Measurements from ENCODE around the gene DMRT3.

The DMRT3 gene

GRCh38 chr9:1014640-1015039, 38.2 kb downstream of the DMRT3 start:
- H3K4me3 ChIP-seq (replicated peaks; ENCODE audit: insufficient read depth, low read length) = no peak overlapping the region
- TF ChIP-seq REST (IDR thresholded peaks at IDR 0.05; ENCODE audit: insufficient replicate concordance, low read depth) (no peak), GABPA (IDR thresholded peaks at IDR 0.05; ENCODE audit: low read depth) (no peak), SPI1 (IDR thresholded peaks at IDR 0.05; ENCODE audit: borderline replicate concordance, low read depth) (no peak), POLR2AphosphoS5 (IDR thresholded peaks at IDR 0.05; ENCODE audit: low read depth) (no peak), CTCF (IDR thresholded peaks at IDR 0.05; ENCODE audit: insufficient read depth, low read length) (no peak)
- no peaks in the 10 kb centered on the region for H3K27me3 ChIP-seq (ENCODE audit: insufficient read depth, poor library complexity, severe bottlenecking)
- no peak for DNase-seq (ENCODE audit: low read depth in 1 of 2, low spot score in 1 of 2)
- no peak overlapping the region for H3K27ac ChIP-seq (replicated peaks)

GRCh38 chr9:1018121-1018520, 41.7 kb downstream of the DMRT3 start:
- peak in 1 of 2 experiments; percentile 33 for DNase-seq (ENCODE audit: low read depth in 1 of 2, low spot score in 1 of 2)
- TF ChIP-seq SPI1 (IDR thresholded peaks at IDR 0.05; ENCODE audit: borderline replicate concordance, low read depth) (no peak), REST (IDR thresholded peaks at IDR 0.05; ENCODE audit: insufficient replicate concordance, low read depth) (no peak), CTCF (IDR thresholded peaks at IDR 0.05; ENCODE audit: insufficient read depth, low read length) (no peak), POLR2AphosphoS5 (IDR thresholded peaks at IDR 0.05; ENCODE audit: low read depth) (no peak), GABPA (IDR thresholded peaks at IDR 0.05; ENCODE audit: low read depth) (no peak)
- H3K27ac ChIP-seq (replicated peaks) = no peak overlapping the region

GRCh38 chr9:1024112-1024511, 47.7 kb downstream of the DMRT3 start:
- no peak for DNase-seq (ENCODE audit: low read depth in 1 of 2, low spot score in 1 of 2)
- no peak overlapping the region for H3K4me3 ChIP-seq (replicated peaks; ENCODE audit: insufficient read depth, low read length)

More at GRCh38 chr9:1018121-1018520, 41.7 kb downstream of the DMRT3 start:
- Histone ChIP-seq H3K4me3 (replicated peaks; ENCODE audit: insufficient read depth, low read length) (no peak overlapping the region), H3K27me3 (ENCODE audit: insufficient read depth, poor library complexity, severe bottlenecking) (no peaks in the 10 kb centered on the region)

More at GRCh38 chr9:1024112-1024511, 47.7 kb downstream of the DMRT3 start:
- Histone ChIP-seq H3K27me3 (ENCODE audit: insufficient read depth, poor library complexity, severe bottlenecking) (no peaks in the 10 kb centered on the region), H3K27ac (replicated peaks) (no peak overlapping the region)
- TF ChIP-seq SPI1 (IDR thresholded peaks at IDR 0.05; ENCODE audit: borderline replicate concordance, low read depth) = no peak
- TF ChIP-seq GABPA (IDR thresholded peaks at IDR 0.05; ENCODE audit: low read depth) = no peak
- no peak for TF ChIP-seq REST (IDR thresholded peaks at IDR 0.05; ENCODE audit: insufficient replicate concordance, low read depth)
- TF ChIP-seq POLR2AphosphoS5 (IDR thresholded peaks at IDR 0.05; ENCODE audit: low read depth) = no peak
- no peak for TF ChIP-seq CTCF (IDR thresholded peaks at IDR 0.05; ENCODE audit: insufficient read depth, low read length)
